GM10266 (cell line): Measurements from ENCODE around the gene SUSD2.

Experiments used
- DNase-seq: peaks from one replicate; pipeline ENCODE4 v3.0.0; 2012; ENCODE audit errors: extremely low spot score
- CTCF ChIP-seq: IDR thresholded peaks from 2 replicates; pipeline ENCODE4 v1.5.1; 2012; ENCODE audit warnings: mild to moderate bottlenecking, low read depth; ENCODE audit not compliant: control insufficient read depth, insufficient read depth; ENCODE audit errors: missing control alignments

The SUSD2 gene

GRCh38 chr22:24141586-24141985 is 39.7 kb upstream of the SUSD2 start:
- TF ChIP-seq CTCF: no peak
- no peak for DNase-seq

- DNase-seq: no peak
- TF ChIP-seq CTCF: no peak
Observed at GRCh38 chr22:24142241-24142640, 39.0 kb upstream of the SUSD2 start.

GRCh38 chr22:24142831-24143230 is 38.5 kb upstream of the SUSD2 start:
- DNase-seq: no peak
- no peak for TF ChIP-seq CTCF

GRCh38 chr22:24144056-24144777 is 37.1 kb upstream of the SUSD2 start:
- no peak for TF ChIP-seq CTCF
- DNase-seq: no peak

GRCh38 chr22:24144778-24145085 is 36.6 kb upstream of the SUSD2 start:
- TF ChIP-seq CTCF: no peak
- no peak for DNase-seq

GRCh38 chr22:24145446-24146193 is 35.7 kb upstream of the SUSD2 start:
- DNase-seq: no peak
- TF ChIP-seq CTCF: no peak

- peak; percentile 76 for DNase-seq
- no peak for TF ChIP-seq CTCF
Observed at GRCh38 chr22:24146194-24146616, 35.1 kb upstream of the SUSD2 start.
